Esophagus squamous epithelium (tissue), 4 donors: ENCODE measurements around the gene B3GALT6.

Experiments used
- CTCF ChIP-seq, 6 experiments: fragments of 450-650 bp in 4 of 6; fragments of 200-600 bp in 2 of 6; sonication (generic) in 2 of 6; IDR thresholded peaks; one replicate each; pipeline ENCODE4 v1.5.1; 2016 to 2019; ENCODE audit warnings: antibody characterized with exemption in 6 of 6, mild to moderate bottlenecking in 4 of 6, moderate library complexity in 4 of 6
- POLR2A ChIP-seq, 4 donors: fragments of 450-650 bp; IDR thresholded peaks; one replicate each; pipeline ENCODE4 v1.6.1; 2017; ENCODE audit warnings: antibody characterized with exemption in 4 of 4, mild to moderate bottlenecking in 4 of 4, moderate library complexity in 3 of 4

- no peak for TF ChIP-seq CTCF (IDR thresholded peaks at IDR 0.05)
- no peak for TF ChIP-seq POLR2A (IDR thresholded peaks at IDR 0.05)
Observed at GRCh38 chr1:1237874-1238701, 6.1 kb downstream of the B3GALT6 start.
